ENCODE measurements around the gene TSC22D1.
"Not testable (repeated sequence)": the region's sequence is repeated elsewhere in the genome, so short reads cannot be mapped to it uniquely, and the experiment has no call there.

The TSC22D1 gene

GRCh38 chr13:44458313-44458975, 117.7 kb downstream of the TSC22D1 start:
- no peak for TF ChIP-seq CTCF (IDR thresholded peaks at IDR 0.05; ENCODE audit: insufficient read depth, low read length, missing control alignments)
- DNase-seq (ENCODE audit: low read depth, low spot score), result no peak
- ChIA-PET CTCF (interaction anchor here (2.8 kb wide), 1 partner anchor 11 kb away, joined by 13 read pairs; no protein-coding TSS in a partner anchor), POLR2A (no interaction called here)
- H3K4me3 ChIP-seq (ENCODE audit: low read depth, low read length), result no peak overlapping the region

DNA sequence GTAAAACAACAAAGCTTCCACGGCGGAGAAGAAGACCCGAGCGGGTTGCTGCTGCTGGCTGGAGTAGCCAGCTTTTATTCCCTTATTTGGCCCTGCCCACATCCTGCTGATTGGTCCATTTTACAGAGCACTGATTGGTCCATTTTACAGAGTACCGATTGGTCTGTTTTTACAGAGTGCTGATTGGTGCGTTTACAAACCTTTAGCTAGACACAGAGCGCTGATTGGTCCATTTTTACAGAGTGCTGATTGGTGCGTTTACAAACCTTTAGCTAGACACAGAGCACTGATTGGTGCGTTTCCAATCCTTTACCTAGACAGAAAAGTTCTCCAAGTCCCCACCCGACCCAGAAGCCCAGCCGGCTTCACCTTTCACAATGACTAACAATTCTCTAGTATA, 119.9 kb downstream of the TSC22D1 start:
- POLR2A ChIA-PET; H3K4me3 ChIP-seq (ENCODE audit: low read depth, low read length); DNase-seq (ENCODE audit: low read depth, low spot score): not testable (repeated sequence)
- CTCF ChIA-PET, result interaction anchor here (1.1 to 3.3 kb wide), 7 partner anchors 9 to 550 kb away, joined by 3 to 14 read pairs (median 6); no protein-coding TSS in a partner anchor

- ChIA-PET POLR2A (no interaction called here), CTCF (interaction anchor here (1.3 to 3.3 kb wide), 5 partner anchors 9 to 550 kb away, joined by 3 to 14 read pairs (median 6); no protein-coding TSS in a partner anchor)
- TF ChIP-seq CTCF (IDR thresholded peaks at IDR 0.05; ENCODE audit: insufficient read depth, low read length, missing control alignments), result no peak
- H3K4me3 ChIP-seq (ENCODE audit: low read depth, low read length), result no peak overlapping the region
- no peak for DNase-seq (ENCODE audit: low read depth, low spot score)
These were observed 120.4 kb downstream of the TSC22D1 start for GRCh38 chr13:44455769-44456168.

DNA sequence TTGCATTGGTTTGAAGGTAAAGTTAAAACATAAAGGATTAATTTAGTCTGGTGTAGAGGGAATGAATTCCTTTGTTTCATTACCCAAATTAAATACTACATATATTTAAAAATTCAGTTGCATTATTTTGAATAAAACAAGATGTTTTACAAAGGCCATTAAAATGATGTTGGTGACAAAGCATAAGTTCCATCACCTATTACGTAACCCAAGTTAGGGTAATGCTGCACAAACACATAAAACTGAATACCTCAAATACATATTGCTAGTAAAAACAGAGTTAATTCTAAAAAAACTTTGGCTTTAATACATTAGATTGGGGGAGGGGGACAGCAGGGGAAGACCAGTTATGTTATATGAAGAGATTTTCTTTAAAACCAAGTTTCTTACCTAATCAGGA, 122.2 kb downstream of the TSC22D1 start:
- no peak overlapping the region for H3K4me3 ChIP-seq (ENCODE audit: low read depth, low read length)
- CTCF ChIA-PET, result no interaction called here
- DNase-seq (ENCODE audit: low read depth, low spot score), result no peak
- TF ChIP-seq CTCF (IDR thresholded peaks at IDR 0.05; ENCODE audit: insufficient read depth, low read length, missing control alignments), result no peak
- POLR2A ChIA-PET, result no interaction called here

- no peak for DNase-seq (ENCODE audit: low read depth, low spot score)
- no peak overlapping the region for H3K4me3 ChIP-seq (ENCODE audit: low read depth, low read length)
- no peak for TF ChIP-seq CTCF (IDR thresholded peaks at IDR 0.05; ENCODE audit: insufficient read depth, low read length, missing control alignments)
- CTCF ChIA-PET, result interaction anchor here (1.5 kb wide), 1 partner anchor 15 kb away, joined by 4 read pairs; no protein-coding TSS in a partner anchor
- POLR2A ChIA-PET, result no interaction called here
These were observed 123.1 kb downstream of the TSC22D1 start for GRCh38 chr13:44453069-44453468.

DNA sequence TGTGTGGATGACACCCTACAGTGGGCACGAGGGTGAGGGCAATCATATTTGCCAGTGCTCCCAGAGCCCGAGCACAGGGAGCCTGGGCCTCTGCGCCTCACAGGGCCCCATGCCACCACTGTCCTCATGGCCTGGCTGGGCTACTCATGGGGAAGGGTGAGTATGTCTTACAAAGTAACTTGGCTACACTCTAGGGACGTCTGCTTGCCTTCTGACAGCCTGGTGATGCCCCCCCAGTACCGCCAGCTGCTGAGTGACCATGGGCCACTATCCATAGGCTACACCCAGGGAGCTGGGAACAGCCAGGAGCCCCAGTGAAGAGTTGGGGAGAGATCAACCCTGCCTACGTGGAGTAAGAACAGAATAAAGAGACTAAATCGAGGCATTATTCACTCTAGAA, 123.7 kb downstream of the TSC22D1 start:
- ChIA-PET POLR2A (no interaction called here), CTCF (interaction anchor here (1.2 to 2.5 kb wide), 4 partner anchors 13 to 544 kb away, joined by 3 to 8 read pairs (median 4); no protein-coding TSS in a partner anchor)
- no peak for TF ChIP-seq CTCF (IDR thresholded peaks at IDR 0.05; ENCODE audit: insufficient read depth, low read length, missing control alignments)

DNA sequence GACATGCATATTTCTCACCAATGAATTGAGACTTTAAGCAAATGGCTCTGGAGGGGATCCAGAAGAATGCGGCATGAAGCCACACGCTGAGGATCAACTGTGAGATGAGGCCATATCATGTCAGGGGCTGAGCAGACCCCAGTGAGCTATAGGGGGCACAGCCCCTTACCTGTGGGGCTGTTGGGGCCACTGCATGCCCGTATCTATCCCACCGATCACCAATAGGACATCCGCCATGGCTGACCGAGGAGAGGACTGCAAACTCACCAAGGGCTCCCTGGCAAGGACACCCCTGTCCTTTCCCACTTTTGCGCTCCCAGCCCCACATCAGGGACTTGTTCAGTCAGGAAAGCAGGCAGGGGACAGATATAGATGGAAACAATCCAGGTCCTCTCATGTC, 124.5 kb downstream of the TSC22D1 start:
- CTCF ChIA-PET, result interaction anchor here (1.0 to 2.5 kb wide), 4 partner anchors 12 to 543 kb away, joined by 3 to 8 read pairs (median 6); no protein-coding TSS in a partner anchor
- DNase-seq (ENCODE audit: low read depth, low spot score), result no peak
- POLR2A ChIA-PET, result no interaction called here
- H3K4me3 ChIP-seq (ENCODE audit: low read depth, low read length), result no peak overlapping the region
- no peak for TF ChIP-seq CTCF (IDR thresholded peaks at IDR 0.05; ENCODE audit: insufficient read depth, low read length, missing control alignments)

More for the DNA sequence above, 123.7 kb downstream of the TSC22D1 start:
- H3K4me3 ChIP-seq (ENCODE audit: low read depth, low read length), result no peak overlapping the region
- no peak for DNase-seq (ENCODE audit: low read depth, low spot score)

All from AG04449 (cell line).